Measurements from ENCODE around the gene CHST14.
"Not testable (repeated sequence)": the region's sequence is repeated elsewhere in the genome, so short reads cannot be mapped to it uniquely, and the experiment has no call there.

Gene CHST14

GRCh38 chr15:40440743-40441564, 29.8 kb upstream of the CHST14 start, which contains the start of gene BAHD1:
TSS of gene BAHD1 (plus strand) at chr15:40440953. CDS start at chr15:40458465, 17,512 bp downstream.
- peak; percentile 98 for DNase-seq (ENCODE audit: low spot score)

- DNase-seq (ENCODE audit: low spot score) = no peak
Measured at GRCh38 chr15:40441565-40442531, 28.9 kb upstream of the CHST14 start.

- no peak for DNase-seq (ENCODE audit: low spot score)
Measured at GRCh38 chr15:40443255-40443654, 27.5 kb upstream of the CHST14 start.

- DNase-seq (ENCODE audit: low spot score) = no peak
Measured at GRCh38 chr15:40443846-40444245, 26.9 kb upstream of the CHST14 start.

- no peak for DNase-seq (ENCODE audit: low spot score)
Measured at GRCh38 chr15:40444736-40445135, 26.0 kb upstream of the CHST14 start.

- DNase-seq (ENCODE audit: low spot score) = no peak
Measured at GRCh38 chr15:40445421-40445922, 25.3 kb upstream of the CHST14 start.

GRCh38 chr15:40446144-40446543, 24.6 kb upstream of the CHST14 start:
- DNase-seq (ENCODE audit: low spot score) = no peak

GRCh38 chr15:40448354-40448753, 22.4 kb upstream of the CHST14 start:
- no peak for DNase-seq (ENCODE audit: low spot score)

GRCh38 chr15:40449275-40449674, 21.5 kb upstream of the CHST14 start:
- no peak for DNase-seq (ENCODE audit: low spot score)

GRCh38 chr15:40450047-40450446, 20.7 kb upstream of the CHST14 start:
- no peak for DNase-seq (ENCODE audit: low spot score)

- no peak for DNase-seq (ENCODE audit: low spot score)
Measured at GRCh38 chr15:40451527-40452158, 19.1 kb upstream of the CHST14 start.

- DNase-seq (ENCODE audit: low spot score) = no peak
Measured at GRCh38 chr15:40452296-40453090, 18.3 kb upstream of the CHST14 start.

GRCh38 chr15:40453941-40454340, 16.8 kb upstream of the CHST14 start:
- not testable (repeated sequence) for DNase-seq (ENCODE audit: low spot score)

- DNase-seq (ENCODE audit: low spot score) = no peak
Measured at GRCh38 chr15:40454904-40455391, 15.8 kb upstream of the CHST14 start.

GRCh38 chr15:40456299-40456712, 14.5 kb upstream of the CHST14 start:
- DNase-seq (ENCODE audit: low spot score) = no peak

GRCh38 chr15:40456738-40457137, 14.0 kb upstream of the CHST14 start:
- DNase-seq (ENCODE audit: low spot score) = no peak

- DNase-seq (ENCODE audit: low spot score) = no peak
Measured at GRCh38 chr15:40458495-40459371, 12.1 kb upstream of the CHST14 start.

GRCh38 chr15:40459391-40460015, 11.3 kb upstream of the CHST14 start:
- DNase-seq (ENCODE audit: low spot score) = no peak

GRCh38 chr15:40460404-40460803, 10.4 kb upstream of the CHST14 start:
- no peak for DNase-seq (ENCODE audit: low spot score)

GRCh38 chr15:40461958-40462357, 8.8 kb upstream of the CHST14 start:
- no peak for DNase-seq (ENCODE audit: low spot score)
